Caco-2 (cell line): ENCODE data around the gene FHOD3. TPM values are rescaled to one million over a fixed set of nuclear protein-coding genes. Genes with fewer than 3 reads are reported as not detected.

Experiments used
- BruUV-seq: library from RNA; stranded (reverse); fragments of 400-500 nt; replicated peaks from 2 replicates; lab custom pipeline; 2021; lab: Mats Ljungman, UMichigan
- CTCF ChIA-PET: fragments of 300-600 bp; sonication (Branson Sonifier 250); formaldehyde crosslinking; loops from one replicate; lab custom pipeline; 2022; ENCODE audit warnings: antibody characterized with exemption; lab: Charles Lee
- POLR2A ChIA-PET: fragments of 300-600 bp; sonication (Branson Sonifier 250); formaldehyde crosslinking; loops from one replicate; lab custom pipeline; 2022; ENCODE audit warnings: antibody characterized with exemption; lab: Charles Lee
- DNase-seq, 2 experiments: peaks; one replicate each; pipeline versions ENCODE4 v3.0.0 to v3.0.0-alpha.2; 2020 to 2022
- H3K27me3 ChIP-seq: replicated peaks from 2 replicates; pipeline ENCODE4 v1.6.0; 2011; ENCODE audit warnings: low read length; ENCODE audit not compliant: control insufficient read depth, insufficient read depth
- H3K36me3 ChIP-seq: 2 replicates; pipeline ENCODE4 v1.5.1; 2011; ENCODE audit warnings: low read length; ENCODE audit not compliant: control insufficient read depth, insufficient read depth
- H3K4me1 ChIP-seq: fragments of 250-450 bp; sonication (Bioruptor Pico); 2 replicates; pipeline ENCODE4 v1.5.1; 2020; ENCODE audit warnings: mild to moderate bottlenecking
- H3K4me3 ChIP-seq: 2 replicates; pipeline ENCODE4 v1.5.1; 2011; ENCODE audit warnings: low read depth, mild to moderate bottlenecking, control low read depth, low read length
- H3K9me3 ChIP-seq: fragments of 250-450 bp; sonication (Bioruptor Pico); 2 replicates; pipeline ENCODE4 v1.5.1; 2020; ENCODE audit warnings: mild to moderate bottlenecking, moderate library complexity
- H3K27ac Mint-ChIP-seq: one replicate; pipeline ENCODE4 v1.8.0; 2022; ENCODE audit warnings: mixed read lengths; ENCODE audit not compliant: unreplicated experiment
- H3K27me3 Mint-ChIP-seq: one replicate; pipeline ENCODE4 v1.8.0; 2022; ENCODE audit warnings: mixed read lengths; ENCODE audit not compliant: insufficient read depth, unreplicated experiment
- H3K36me3 Mint-ChIP-seq: one replicate; pipeline ENCODE4 v1.8.0; 2022; ENCODE audit warnings: mild to moderate bottlenecking, mixed read lengths; ENCODE audit not compliant: insufficient read depth, unreplicated experiment
- H3K4me1 Mint-ChIP-seq: one replicate; pipeline ENCODE4 v1.8.0; 2022; ENCODE audit warnings: low read depth, mixed read lengths; ENCODE audit not compliant: unreplicated experiment
- H3K4me3 Mint-ChIP-seq: one replicate; pipeline ENCODE4 v1.8.0; 2022; ENCODE audit warnings: mild to moderate bottlenecking, moderate library complexity, mixed read lengths; ENCODE audit not compliant: unreplicated experiment
- H3K9me3 Mint-ChIP-seq: one replicate; pipeline ENCODE4 v1.8.0; 2022; ENCODE audit warnings: mixed read lengths; ENCODE audit not compliant: unreplicated experiment
- CTCF ChIP-seq, 2 experiments: fragments of 200-600 bp in 1 of 2; IDR thresholded peaks; 1 replicate in 1 of 2; 2 replicates in 1 of 2; pipeline versions ENCODE4 v1.5.1 to v1.8.0; 2011 to 2022; ENCODE audit warnings: antibody characterized with exemption in 1 of 2, control low read depth in 1 of 2, inconsistent platforms in 1 of 2, low read depth in 1 of 2, low read length in 1 of 2, mild to moderate bottlenecking in 1 of 2, moderate library complexity in 1 of 2; ENCODE audit not compliant: insufficient read depth in 1 of 2, severe bottlenecking in 1 of 2, unreplicated experiment in 1 of 2
- intact Hi-C: fragments of 100-400 bp; cut with micrococcal nuclease; formaldehyde crosslinking; loops from one replicate; pipeline ENCODE4 v1.10.0; 2022; ENCODE audit not compliant: unreplicated experiment
- total RNA-seq: library from RNA; stranded (reverse); gene quantifications from 2 replicates; pipeline ENCODE4 v1.2.3, GENCODE V29; 2022

The FHOD3 gene
- total RNA-seq, 1 experiment from 2014 or later: not detected

DNA sequence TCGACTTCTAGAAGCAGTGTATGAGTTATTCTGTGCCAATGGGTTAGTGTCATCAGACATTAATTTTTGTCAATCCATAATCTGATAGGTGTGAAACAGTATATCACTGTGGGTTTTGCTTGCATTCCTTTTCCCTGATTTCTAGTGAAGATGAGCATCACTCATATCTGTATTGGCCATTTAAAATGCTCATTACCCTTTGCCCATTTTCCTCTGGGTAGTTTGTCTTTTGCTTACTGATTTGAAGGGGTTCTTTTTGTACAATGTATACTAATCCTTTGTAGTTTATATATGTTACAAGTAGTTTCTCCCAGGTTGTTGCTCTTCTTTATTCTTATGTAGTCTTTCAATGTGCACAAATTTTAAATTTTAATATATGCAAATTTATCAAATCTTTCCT, 379.1 kb downstream of the FHOD3 start:
- Mint-ChIP-seq H3K4me1 (no peaks in the 10 kb centered on the region), H3K9me3 (no peaks in the 10 kb centered on the region), H3K27me3 (peaks cover 11% of the 10 kb centered on the region), H3K4me3 (no peak overlapping the region), H3K36me3 (no peaks in the 10 kb centered on the region), H3K27ac (no peak overlapping the region)
- POLR2A ChIA-PET: no interaction called here
- H3K4me3 ChIP-seq: no peak overlapping the region
- BruUV-seq: no TSS peak
- H3K4me1 ChIP-seq: no peaks in the 10 kb centered on the region
- intact Hi-C loops: no loop called here
- no peaks in the 10 kb centered on the region for H3K27me3 ChIP-seq
- CTCF ChIA-PET: no interaction called here
- H3K36me3 ChIP-seq: no peaks in the 10 kb centered on the region
- no peak for DNase-seq
- TF ChIP-seq CTCF (IDR thresholded peaks at IDR 0.05; ENCODE audit: insufficient read depth in 1 of 2, low read depth in 1 of 2, low read length in 1 of 2, severe bottlenecking in 1 of 2, unreplicated experiment in 1 of 2): no peak
- H3K9me3 ChIP-seq: no peaks in the 10 kb centered on the region

DNA sequence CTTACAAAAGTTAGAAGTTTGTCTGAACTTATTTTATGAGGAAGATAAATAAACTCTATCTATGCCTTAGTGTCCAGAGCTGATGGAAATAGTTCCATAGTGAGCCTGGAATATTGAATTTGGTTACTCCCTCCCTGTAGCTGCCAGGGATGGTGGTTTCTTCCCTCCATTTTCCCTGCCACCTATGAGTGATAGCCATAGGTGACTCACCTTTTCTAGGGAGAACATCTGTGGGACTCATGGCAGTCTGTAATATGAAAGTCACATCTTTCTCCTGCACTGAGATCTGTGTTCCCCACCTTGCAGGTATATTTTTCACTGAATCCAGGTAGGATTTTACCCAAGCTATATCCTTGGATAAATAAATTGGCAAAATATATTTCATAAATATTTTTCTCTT, 382.5 kb downstream of the FHOD3 start:
- Histone ChIP-seq H3K4me1 (no peaks in the 10 kb centered on the region), H3K27me3 (no peaks in the 10 kb centered on the region), H3K4me3 (no peak overlapping the region), H3K36me3 (no peaks in the 10 kb centered on the region), H3K9me3 (no peaks in the 10 kb centered on the region)
- H3K27me3 Mint-ChIP-seq: peaks cover 9% of the 10 kb centered on the region
- ChIA-PET CTCF (no interaction called here), POLR2A (no interaction called here)
- intact Hi-C loops: no loop called here
- no peak overlapping the region for H3K27ac Mint-ChIP-seq
- no peaks in the 10 kb centered on the region for H3K9me3 Mint-ChIP-seq
- DNase-seq: no peak
- no peak overlapping the region for H3K4me3 Mint-ChIP-seq
- no peaks in the 10 kb centered on the region for H3K4me1 Mint-ChIP-seq
- TF ChIP-seq CTCF (IDR thresholded peaks at IDR 0.05; ENCODE audit: insufficient read depth in 1 of 2, low read depth in 1 of 2, low read length in 1 of 2, severe bottlenecking in 1 of 2, unreplicated experiment in 1 of 2): no peak
- no peaks in the 10 kb centered on the region for H3K36me3 Mint-ChIP-seq
- no TSS peak for BruUV-seq

- TF ChIP-seq CTCF (IDR thresholded peaks at IDR 0.05; ENCODE audit: insufficient read depth in 1 of 2, low read depth in 1 of 2, low read length in 1 of 2, severe bottlenecking in 1 of 2, unreplicated experiment in 1 of 2): no peak
- Mint-ChIP-seq H3K27ac (no peak overlapping the region), H3K9me3 (no peaks in the 10 kb centered on the region), H3K4me1 (no peaks in the 10 kb centered on the region), H3K36me3 (no peaks in the 10 kb centered on the region), H3K27me3 (peaks cover 14% of the 10 kb centered on the region), H3K4me3 (no peak overlapping the region)
- intact Hi-C loops: no loop called here
- H3K4me3 ChIP-seq: no peak overlapping the region
- no peaks in the 10 kb centered on the region for H3K4me1 ChIP-seq
- H3K36me3 ChIP-seq: no peaks in the 10 kb centered on the region
- CTCF ChIA-PET: interaction anchor here (0.6 kb wide), 1 partner anchor 224 kb away, joined by 3 read pairs; no protein-coding TSS in a partner anchor
- H3K27me3 ChIP-seq: no peaks in the 10 kb centered on the region; the same call in 1 of the 2 replicates
- H3K9me3 ChIP-seq: no peaks in the 10 kb centered on the region
- no peak for DNase-seq
- no TSS peak for BruUV-seq
- POLR2A ChIA-PET: no interaction called here
Observed at GRCh38 chr18:36685580-36685979, 388.1 kb downstream of the FHOD3 start.
